OCI-LY7 (cell line): Measurements from ENCODE around the gene ERN1.

Experiments used
- CTCF ChIP-seq: fragments of 200-600 bp; sonication (generic); conservative IDR thresholded peaks from 2 replicates; pipeline ENCODE4 v1.5.1; 2014; ENCODE audit warnings: mild to moderate bottlenecking, antibody characterized with exemption, low read length, moderate library complexity, mixed read lengths
- EZH2phosphoT487 ChIP-seq: fragments of 200-600 bp; sonication (generic); IDR thresholded peaks from 2 replicates; pipeline ENCODE4 v1.6.1; 2018; ENCODE audit warnings: low read depth, borderline replicate concordance, mild to moderate bottlenecking, mixed run types, antibody characterized with exemption, low read length, moderate library complexity, mixed read lengths

- no peak for TF ChIP-seq CTCF
- no peak for TF ChIP-seq EZH2phosphoT487
Observed at GRCh38 chr17:64145375-64145750, 15.4 kb upstream of the ERN1 start.
